A673 (cell line): ENCODE data around the gene CD200R1L.

ENCODE experiments used
- EZH2 ChIP-seq: fragments of 200-600 bp; sonication (generic); IDR thresholded peaks from 2 replicates; pipeline ENCODE4 v1.6.1; 2017; ENCODE audit warnings: borderline replicate concordance, low read depth, mild to moderate bottlenecking, mixed read lengths, antibody characterized with exemption, low read length; ENCODE audit not compliant: poor library complexity, severe bottlenecking
- TF ChIP-seq, protein P1 (sequence below): fragments of 300-800, 200-600 bp; sonication (generic); conservative IDR thresholded peaks from 2 replicates; pipeline ENCODE4 v1.5.1; 2017; ENCODE audit warnings: low read depth, mild to moderate bottlenecking, antibody characterized with exemption, low read length, moderate library complexity, mixed read lengths

DNA sequence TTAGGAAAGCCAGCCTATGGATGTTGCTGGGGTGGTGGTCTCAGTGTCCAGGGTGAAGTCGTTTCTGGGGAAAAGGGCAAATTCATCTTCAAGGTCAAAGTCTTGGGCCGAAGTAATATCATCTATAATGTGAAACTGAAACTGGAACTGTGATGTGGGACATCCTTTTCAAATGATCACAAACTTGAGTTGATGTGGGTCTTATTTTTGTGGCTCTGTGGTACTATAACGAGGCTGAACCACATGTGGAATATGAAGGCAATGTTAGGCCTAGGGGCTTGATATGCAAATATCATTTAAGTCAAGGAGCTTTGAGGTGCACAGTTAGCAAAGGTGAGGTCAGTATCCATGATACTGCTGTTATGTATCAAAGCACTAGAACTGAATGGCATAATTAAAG is 1.5 kb upstream of the CD200R1L start:
- no peak for TF ChIP-seq EZH2
- TF ChIP-seq, protein P1, sequence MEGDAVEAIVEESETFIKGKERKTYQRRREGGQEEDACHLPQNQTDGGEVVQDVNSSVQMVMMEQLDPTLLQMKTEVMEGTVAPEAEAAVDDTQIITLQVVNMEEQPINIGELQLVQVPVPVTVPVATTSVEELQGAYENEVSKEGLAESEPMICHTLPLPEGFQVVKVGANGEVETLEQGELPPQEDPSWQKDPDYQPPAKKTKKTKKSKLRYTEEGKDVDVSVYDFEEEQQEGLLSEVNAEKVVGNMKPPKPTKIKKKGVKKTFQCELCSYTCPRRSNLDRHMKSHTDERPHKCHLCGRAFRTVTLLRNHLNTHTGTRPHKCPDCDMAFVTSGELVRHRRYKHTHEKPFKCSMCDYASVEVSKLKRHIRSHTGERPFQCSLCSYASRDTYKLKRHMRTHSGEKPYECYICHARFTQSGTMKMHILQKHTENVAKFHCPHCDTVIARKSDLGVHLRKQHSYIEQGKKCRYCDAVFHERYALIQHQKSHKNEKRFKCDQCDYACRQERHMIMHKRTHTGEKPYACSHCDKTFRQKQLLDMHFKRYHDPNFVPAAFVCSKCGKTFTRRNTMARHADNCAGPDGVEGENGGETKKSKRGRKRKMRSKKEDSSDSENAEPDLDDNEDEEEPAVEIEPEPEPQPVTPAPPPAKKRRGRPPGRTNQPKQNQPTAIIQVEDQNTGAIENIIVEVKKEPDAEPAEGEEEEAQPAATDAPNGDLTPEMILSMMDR, result no peak
